GM23338 (cell line): Measurements from ENCODE around the gene NTM. TPM values are rescaled to one million over a fixed set of nuclear protein-coding genes. Genes with fewer than 3 reads are reported as not detected.

Experiments used
- ATAC-seq: fragments of 200-7000 bp; cut with Tn5 transposase; 3 replicates; pipeline ENCODE4 v1.9.1; 2020
- DNase-seq: peaks from one replicate; pipeline ENCODE4 v3.0.0-alpha.2; 2015; ENCODE audit warnings: low spot score
- H2AFZ ChIP-seq: fragments of 200-600 bp; sonication (generic); 2 replicates; pipeline ENCODE4 v1.8.0; 2016; ENCODE audit warnings: antibody characterized with exemption, mild to moderate bottlenecking, moderate library complexity
- H3F3A ChIP-seq: fragments of 200-600 bp; sonication (generic); replicated peaks from 2 replicates; pipeline ENCODE4 v1.8.0; 2017; ENCODE audit warnings: antibody characterized with exemption, mixed run types, low read depth
- H3K27ac ChIP-seq: fragments of 200-600 bp; sonication (generic); 2 replicates; pipeline ENCODE4 v1.6.1; 2016; ENCODE audit warnings: low read depth
- H3K27me3 ChIP-seq: fragments of 200-600 bp; sonication (generic); 2 replicates; pipeline ENCODE4 v1.8.0; 2016; ENCODE audit warnings: mild to moderate bottlenecking, mixed run types, moderate library complexity; ENCODE audit not compliant: insufficient read depth
- H3K36me3 ChIP-seq: fragments of 200-600 bp; sonication (generic); 2 replicates; pipeline ENCODE4 v1.8.0; 2016; ENCODE audit warnings: mild to moderate bottlenecking; ENCODE audit not compliant: insufficient read depth
- H3K4me1 ChIP-seq: fragments of 200-600 bp; sonication (generic); 2 replicates; pipeline ENCODE4 v1.8.0; 2016; ENCODE audit warnings: mild to moderate bottlenecking, moderate library complexity; ENCODE audit not compliant: insufficient read depth
- H3K4me2 ChIP-seq: fragments of 200-600 bp; sonication (generic); 2 replicates; pipeline ENCODE4 v1.7.1; 2017; ENCODE audit warnings: mixed run types
- H3K4me3 ChIP-seq: fragments of 200-600 bp; sonication (generic); 2 replicates; pipeline ENCODE4 v1.6.1; 2016; ENCODE audit warnings: mixed run types
- H3K79me2 ChIP-seq: fragments of 200-600 bp; sonication (generic); replicated peaks from 2 replicates; pipeline ENCODE4 v1.8.0; 2017; ENCODE audit warnings: mild to moderate bottlenecking; ENCODE audit not compliant: insufficient read depth
- H3K9me2 ChIP-seq: fragments of 200-600 bp; sonication (generic); 2 replicates; pipeline ENCODE4 v1.8.0; 2017; ENCODE audit not compliant: insufficient read depth
- H4K20me1 ChIP-seq: fragments of 200-600 bp; sonication (generic); replicated peaks from 2 replicates; pipeline ENCODE4 v1.8.0; 2017; ENCODE audit warnings: mild to moderate bottlenecking; ENCODE audit not compliant: insufficient read depth
- H3K27ac Mint-ChIP-seq: 2 replicates; pipeline ENCODE4 v1.8.0; 2020; ENCODE audit warnings: inconsistent platforms, mild to moderate bottlenecking, moderate library complexity, mixed read lengths
- H3K27me3 Mint-ChIP-seq: 3 replicates; pipeline ENCODE4 v1.8.0; 2022; ENCODE audit warnings: low read depth, mild to moderate bottlenecking, moderate library complexity, mixed read lengths, inconsistent platforms; ENCODE audit not compliant: insufficient read depth, poor library complexity
- H3K36me3 Mint-ChIP-seq: 3 replicates; pipeline ENCODE4 v1.8.0; 2021; ENCODE audit warnings: low read depth, mild to moderate bottlenecking, inconsistent platforms, moderate library complexity, mixed read lengths
- H3K4me1 Mint-ChIP-seq: 3 replicates; pipeline ENCODE4 v1.8.0; 2020; ENCODE audit warnings: mild to moderate bottlenecking, inconsistent platforms, mixed read lengths
- H3K4me3 Mint-ChIP-seq: 3 replicates; pipeline ENCODE4 v1.8.0; 2021; ENCODE audit warnings: moderate library complexity, mild to moderate bottlenecking, inconsistent platforms, mixed read lengths
- H3K9me3 Mint-ChIP-seq: 3 replicates; pipeline ENCODE4 v1.8.0; 2020; ENCODE audit warnings: moderate library complexity, mild to moderate bottlenecking, inconsistent platforms, mixed read lengths
- CREB1 ChIP-seq: fragments of 250-450 bp; sonication (Bioruptor Pico); IDR thresholded peaks from 2 replicates; pipeline ENCODE4 v1.5.0; 2020; ENCODE audit warnings: low read depth, mild to moderate bottlenecking, moderate library complexity
- EZH2phosphoT487 ChIP-seq: fragments of 200-600 bp; sonication (generic); IDR thresholded peaks from one replicate; pipeline ENCODE4 v1.8.1; 2018; ENCODE audit warnings: antibody characterized with exemption; ENCODE audit not compliant: unreplicated experiment
- POLR2AphosphoS5 ChIP-seq: IDR thresholded peaks from 2 replicates; pipeline ENCODE4 v1.6.1; 2016; ENCODE audit warnings: antibody characterized with exemption, low read depth
- STAT1 ChIP-seq: IDR thresholded peaks from one replicate; pipeline ENCODE4 v1.6.1; 2016; ENCODE audit warnings: antibody characterized with exemption; ENCODE audit not compliant: unreplicated experiment
- ZNF114 ChIP-seq: fragments of 250-450 bp; sonication (Bioruptor Pico); IDR thresholded peaks from 2 replicates; pipeline ENCODE4 v1.5.0; 2020; ENCODE audit warnings: mild to moderate bottlenecking, moderate library complexity
- polyA plus RNA-seq: library from polyadenylated mRNA; unstranded; fragments of >200 nt; fragmentation: Nextera tagmentation; extraction: Ambion mirVana; gene quantifications from 2 replicates; pipeline ENCODE4 v1.2.1, GENCODE V29; 2016
- total RNA-seq: library from RNA; depleted of rRNA; stranded (reverse); fragments of >200 nt; shearing (Covaris generic); gene quantifications from 2 replicates; pipeline ENCODE4 v1.2.3, GENCODE V29; 2014
- TF ChIP-seq, protein P1 (sequence below): fragments of 250-450 bp; sonication (Bioruptor Pico); IDR thresholded peaks from 2 replicates; pipeline ENCODE4 v1.5.0; 2020; ENCODE audit warnings: mild to moderate bottlenecking, moderate library complexity

Gene NTM
- total and polyA plus RNA-seq, 2 experiments from 2014 or later, result 10.6 to 14.6 TPM

DNA sequence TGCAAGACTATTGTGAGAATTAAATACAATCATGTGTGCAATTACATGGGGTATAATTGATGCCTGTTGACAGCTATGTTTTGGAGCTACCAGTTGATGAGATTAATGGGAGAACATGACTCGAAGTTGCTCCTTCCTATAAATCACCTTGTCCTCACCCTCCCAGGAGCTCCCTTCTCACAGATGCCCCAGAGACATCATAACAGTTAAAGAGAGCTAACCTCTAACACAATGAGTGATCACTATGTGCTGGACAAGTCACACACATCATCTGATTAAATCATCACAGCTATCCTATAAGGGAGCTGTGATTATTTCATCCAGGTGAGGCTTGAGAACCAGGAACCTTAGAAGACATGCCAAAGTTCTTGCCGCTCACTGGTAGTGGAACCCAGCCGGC, 394.2 kb downstream of the NTM start (continued):
- TF ChIP-seq, protein P1, sequence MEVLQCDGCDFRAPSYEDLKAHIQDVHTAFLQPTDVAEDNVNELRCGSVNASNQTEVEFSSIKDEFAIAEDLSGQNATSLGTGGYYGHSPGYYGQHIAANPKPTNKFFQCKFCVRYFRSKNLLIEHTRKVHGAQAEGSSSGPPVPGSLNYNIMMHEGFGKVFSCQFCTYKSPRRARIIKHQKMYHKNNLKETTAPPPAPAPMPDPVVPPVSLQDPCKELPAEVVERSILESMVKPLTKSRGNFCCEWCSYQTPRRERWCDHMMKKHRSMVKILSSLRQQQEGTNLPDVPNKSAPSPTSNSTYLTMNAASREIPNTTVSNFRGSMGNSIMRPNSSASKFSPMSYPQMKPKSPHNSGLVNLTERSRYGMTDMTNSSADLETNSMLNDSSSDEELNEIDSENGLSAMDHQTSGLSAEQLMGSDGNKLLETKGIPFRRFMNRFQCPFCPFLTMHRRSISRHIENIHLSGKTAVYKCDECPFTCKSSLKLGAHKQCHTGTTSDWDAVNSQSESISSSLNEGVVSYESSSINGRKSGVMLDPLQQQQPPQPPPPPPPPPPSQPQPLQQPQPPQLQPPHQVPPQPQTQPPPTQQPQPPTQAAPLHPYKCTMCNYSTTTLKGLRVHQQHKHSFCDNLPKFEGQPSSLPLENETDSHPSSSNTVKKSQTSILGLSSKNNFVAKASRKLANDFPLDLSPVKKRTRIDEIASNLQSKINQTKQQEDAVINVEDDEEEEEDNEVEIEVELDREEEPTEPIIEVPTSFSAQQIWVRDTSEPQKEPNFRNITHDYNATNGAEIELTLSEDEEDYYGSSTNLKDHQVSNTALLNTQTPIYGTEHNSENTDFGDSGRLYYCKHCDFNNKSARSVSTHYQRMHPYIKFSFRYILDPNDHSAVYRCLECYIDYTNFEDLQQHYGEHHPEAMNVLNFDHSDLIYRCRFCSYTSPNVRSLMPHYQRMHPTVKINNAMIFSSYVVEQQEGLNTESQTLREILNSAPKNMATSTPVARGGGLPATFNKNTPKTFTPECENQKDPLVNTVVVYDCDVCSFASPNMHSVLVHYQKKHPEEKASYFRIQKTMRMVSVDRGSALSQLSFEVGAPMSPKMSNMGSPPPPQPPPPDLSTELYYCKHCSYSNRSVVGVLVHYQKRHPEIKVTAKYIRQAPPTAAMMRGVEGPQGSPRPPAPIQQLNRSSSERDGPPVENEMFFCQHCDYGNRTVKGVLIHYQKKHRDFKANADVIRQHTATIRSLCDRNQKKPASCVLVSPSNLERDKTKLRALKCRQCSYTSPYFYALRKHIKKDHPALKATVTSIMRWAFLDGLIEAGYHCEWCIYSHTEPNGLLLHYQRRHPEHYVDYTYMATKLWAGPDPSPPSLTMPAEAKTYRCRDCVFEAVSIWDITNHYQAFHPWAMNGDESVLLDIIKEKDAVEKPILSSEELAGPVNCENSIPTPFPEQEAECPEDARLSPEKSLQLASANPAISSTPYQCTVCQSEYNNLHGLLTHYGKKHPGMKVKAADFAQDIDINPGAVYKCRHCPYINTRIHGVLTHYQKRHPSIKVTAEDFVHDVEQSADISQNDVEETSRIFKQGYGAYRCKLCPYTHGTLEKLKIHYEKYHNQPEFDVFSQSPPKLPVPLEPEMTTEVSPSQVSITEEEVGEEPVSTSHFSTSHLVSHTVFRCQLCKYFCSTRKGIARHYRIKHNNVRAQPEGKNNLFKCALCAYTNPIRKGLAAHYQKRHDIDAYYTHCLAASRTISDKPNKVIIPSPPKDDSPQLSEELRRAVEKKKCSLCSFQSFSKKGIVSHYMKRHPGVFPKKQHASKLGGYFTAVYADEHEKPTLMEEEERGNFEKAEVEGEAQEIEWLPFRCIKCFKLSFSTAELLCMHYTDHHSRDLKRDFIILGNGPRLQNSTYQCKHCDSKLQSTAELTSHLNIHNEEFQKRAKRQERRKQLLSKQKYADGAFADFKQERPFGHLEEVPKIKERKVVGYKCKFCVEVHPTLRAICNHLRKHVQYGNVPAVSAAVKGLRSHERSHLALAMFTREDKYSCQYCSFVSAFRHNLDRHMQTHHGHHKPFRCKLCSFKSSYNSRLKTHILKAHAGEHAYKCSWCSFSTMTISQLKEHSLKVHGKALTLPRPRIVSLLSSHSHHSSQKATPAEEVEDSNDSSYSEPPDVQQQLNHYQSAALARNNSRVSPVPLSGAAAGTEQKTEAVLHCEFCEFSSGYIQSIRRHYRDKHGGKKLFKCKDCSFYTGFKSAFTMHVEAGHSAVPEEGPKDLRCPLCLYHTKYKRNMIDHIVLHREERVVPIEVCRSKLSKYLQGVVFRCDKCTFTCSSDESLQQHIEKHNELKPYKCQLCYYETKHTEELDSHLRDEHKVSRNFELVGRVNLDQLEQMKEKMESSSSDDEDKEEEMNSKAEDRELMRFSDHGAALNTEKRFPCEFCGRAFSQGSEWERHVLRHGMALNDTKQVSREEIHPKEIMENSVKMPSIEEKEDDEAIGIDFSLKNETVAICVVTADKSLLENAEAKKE (CRISPR knock-in tag), result no peak
- TF ChIP-seq CREB1 (CRISPR knock-in tag) (no peak), EZH2phosphoT487 (no peak), ZNF114 (no peak)

DNA sequence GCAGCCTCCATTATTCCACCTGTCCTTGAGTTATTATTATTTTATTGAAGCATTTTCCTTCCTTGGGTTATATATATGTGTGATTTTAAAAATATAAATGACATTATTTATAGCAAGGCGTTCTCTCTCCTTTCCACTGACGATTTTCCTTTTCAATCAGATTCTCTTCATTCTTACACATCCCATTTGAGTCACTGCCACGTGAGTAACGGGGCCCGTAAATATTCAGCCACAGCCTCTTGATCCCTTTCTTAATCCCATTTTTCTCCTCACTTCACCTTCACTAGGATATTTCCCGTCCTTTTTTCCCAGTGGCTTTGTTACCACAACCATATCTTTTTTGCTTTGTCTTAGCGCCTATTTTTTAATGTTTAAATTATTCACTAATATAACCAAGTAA, 396.2 kb downstream of the NTM start:
- H3K36me3 ChIP-seq, result no peaks in the 10 kb centered on the region
- no peaks in the 10 kb centered on the region for H3F3A ChIP-seq
- no peaks in the 10 kb centered on the region for H3K36me3 Mint-ChIP-seq
- H3K4me3 ChIP-seq, result no peak overlapping the region
- ATAC-seq, result no peak
- peaks cover 19% of the 10 kb centered on the region for H3K4me1 ChIP-seq
- H3K9me2 ChIP-seq, result no peaks in the 10 kb centered on the region
- no peaks in the 10 kb centered on the region for H4K20me1 ChIP-seq
- H2AFZ ChIP-seq, result no peak overlapping the region
- TF ChIP-seq POLR2AphosphoS5 (no peak), STAT1 (no peak)
- H3K79me2 ChIP-seq, result no peaks in the 10 kb centered on the region
- H3K27ac Mint-ChIP-seq, result no peak overlapping the region
- no peaks in the 10 kb centered on the region for H3K9me3 Mint-ChIP-seq
- H3K4me2 ChIP-seq, result no peak overlapping the region
- H3K4me3 Mint-ChIP-seq, result no peak overlapping the region
- no peak for DNase-seq
- no peak overlapping the region for H3K27ac ChIP-seq
- H3K27me3 ChIP-seq, result no peaks in the 10 kb centered on the region
- peaks cover 31% of the 10 kb centered on the region for H3K4me1 Mint-ChIP-seq
- H3K27me3 Mint-ChIP-seq, result peaks cover 9% of the 10 kb centered on the region
